A204.1 (cell line): ENCODE measurements around the gene EMCN.
"Not testable (repeated sequence)": the region's sequence is repeated elsewhere in the genome, so short reads cannot be mapped to it uniquely, and the experiment has no call there.

Experiments used
- FAIRE-seq: peaks from 2 replicates; lab custom pipeline; 2012; peaks lifted over from hg19 to GRCh38; lab: Jason Lieb, UNC

Gene EMCN

DNA sequence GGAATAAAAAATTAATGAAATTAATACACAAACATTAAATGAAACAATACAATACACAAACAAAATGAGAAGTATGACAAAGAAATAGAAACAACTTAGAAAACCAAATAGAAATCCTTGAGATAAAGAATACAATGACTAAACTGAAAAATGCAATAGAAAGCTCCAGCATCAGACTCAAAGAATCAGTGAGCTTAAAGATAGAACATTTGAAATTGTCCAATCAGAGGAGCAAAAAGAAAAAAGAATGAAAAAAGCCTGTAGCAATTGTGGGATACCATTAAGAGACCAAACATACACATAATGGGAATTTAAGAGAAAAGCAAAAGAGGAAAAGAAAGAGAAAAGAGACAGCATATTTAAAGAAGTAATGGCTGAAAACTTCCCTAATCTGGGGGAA, 25.7 kb downstream of the EMCN start:
- FAIRE-seq: no peak

DNA sequence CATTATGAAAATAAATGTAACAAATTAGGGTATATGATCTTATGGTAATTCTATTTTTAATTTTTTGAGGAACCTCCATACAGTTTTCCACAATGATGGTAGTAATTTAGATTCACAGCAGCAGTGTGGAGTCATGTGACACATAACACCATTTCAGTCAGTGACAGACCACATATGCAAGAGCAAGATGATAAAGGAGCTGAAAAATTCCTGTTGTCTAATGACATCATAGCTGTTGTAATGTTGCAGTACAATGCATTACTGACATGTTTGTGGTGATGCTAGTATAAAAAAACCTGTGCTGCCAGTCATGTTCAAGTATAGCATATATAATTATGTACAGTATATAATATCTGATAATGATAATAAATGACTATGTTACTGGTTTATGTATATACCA, 28.5 kb downstream of the EMCN start:
- no peak for FAIRE-seq

DNA sequence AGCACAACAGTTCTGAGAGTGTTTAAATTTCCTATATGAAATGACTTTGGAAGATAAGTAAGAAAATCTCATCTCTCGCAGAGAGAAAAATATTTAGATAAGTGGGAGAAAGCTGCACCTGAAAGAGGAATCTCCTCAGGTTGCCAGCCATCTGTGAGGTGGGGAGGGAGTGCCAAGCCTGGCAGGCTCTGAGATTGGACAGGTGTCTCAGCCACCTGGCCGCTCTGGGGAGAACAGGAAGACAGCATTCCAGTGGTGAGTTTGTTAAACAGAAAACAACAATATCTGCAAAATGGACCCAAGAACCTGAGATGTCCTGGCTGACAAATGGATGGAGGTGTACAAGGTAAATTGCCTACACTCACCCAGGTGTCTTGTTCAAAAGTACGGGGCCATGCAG, 31.3 kb downstream of the EMCN start:
- FAIRE-seq: no peak

DNA sequence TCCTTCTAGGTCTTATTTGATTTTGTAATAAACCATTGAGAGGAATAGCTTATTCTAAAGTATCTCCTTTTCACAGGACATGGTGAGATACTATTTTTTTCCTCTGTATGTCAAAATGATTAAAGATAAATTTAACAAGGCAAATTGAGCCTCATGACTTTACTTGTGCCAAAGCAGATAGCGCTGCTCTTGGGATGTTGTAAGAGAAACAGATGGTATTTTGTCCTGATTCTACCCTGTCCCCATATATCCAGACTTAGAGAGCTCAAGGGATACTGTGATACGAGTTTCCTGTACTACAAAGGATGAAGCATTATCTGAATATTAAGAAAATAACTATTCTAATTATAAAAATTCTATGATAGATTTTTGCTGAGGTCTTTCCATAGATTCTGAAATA, 34.0 kb downstream of the EMCN start:
- FAIRE-seq: no peak

DNA sequence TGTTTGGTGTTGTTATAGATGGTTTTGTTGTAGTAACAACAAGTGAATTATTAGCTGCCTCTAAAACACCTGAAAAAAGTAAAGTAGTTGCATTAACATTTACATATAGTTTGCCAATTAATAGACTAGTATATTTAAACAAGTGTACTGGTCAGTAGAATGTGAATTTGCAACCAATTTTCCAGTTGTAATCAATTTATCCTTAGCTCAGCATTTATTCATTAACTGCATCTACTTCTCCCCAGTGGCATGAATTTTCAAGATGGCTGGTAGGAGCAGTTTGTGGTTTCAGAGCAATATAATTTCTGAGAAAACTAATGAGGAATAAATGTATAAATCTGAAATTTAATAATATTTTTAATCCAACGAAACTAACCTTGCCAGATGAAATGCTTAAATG, 37.9 kb downstream of the EMCN start:
- no peak for FAIRE-seq

DNA sequence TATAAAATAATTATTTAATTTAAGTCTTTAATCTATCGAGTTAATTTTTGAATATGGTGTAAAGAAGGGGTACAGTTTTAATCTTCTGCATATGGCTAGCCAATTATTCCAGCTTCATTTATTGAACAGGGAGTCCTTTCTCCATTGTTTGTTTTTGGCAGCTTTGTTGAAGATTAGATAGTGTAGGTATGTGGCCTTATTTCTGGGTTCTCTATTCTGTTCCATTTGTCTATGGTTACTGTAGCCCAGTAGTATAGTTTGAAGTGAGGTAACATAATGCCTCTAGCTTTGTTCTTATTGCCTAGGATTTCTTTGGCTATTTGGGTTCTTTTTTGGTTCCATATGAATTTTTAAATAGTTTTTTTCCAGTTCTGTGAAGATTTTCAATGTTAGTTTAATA, 48.3 kb downstream of the EMCN start:
- FAIRE-seq: no peak

DNA sequence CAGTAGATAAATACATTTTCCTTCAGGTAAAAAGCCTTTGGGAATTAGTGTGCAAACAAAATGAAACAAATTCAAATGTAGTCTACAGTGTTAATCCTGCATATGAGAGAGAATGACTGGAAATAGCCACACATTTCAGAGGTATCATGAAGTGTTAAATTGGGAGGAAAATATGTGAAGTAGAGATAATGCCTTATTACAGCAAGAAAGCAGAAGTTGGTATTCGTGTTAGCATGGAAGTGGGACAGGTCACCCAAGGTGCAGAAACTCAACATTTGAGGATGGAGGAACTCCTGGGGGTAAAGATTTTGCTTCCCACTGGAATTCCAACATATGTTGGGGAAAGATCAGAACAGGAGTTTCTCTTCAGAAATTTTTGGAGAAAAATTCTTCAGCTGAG, 51.3 kb downstream of the EMCN start:
- FAIRE-seq: no peak

DNA sequence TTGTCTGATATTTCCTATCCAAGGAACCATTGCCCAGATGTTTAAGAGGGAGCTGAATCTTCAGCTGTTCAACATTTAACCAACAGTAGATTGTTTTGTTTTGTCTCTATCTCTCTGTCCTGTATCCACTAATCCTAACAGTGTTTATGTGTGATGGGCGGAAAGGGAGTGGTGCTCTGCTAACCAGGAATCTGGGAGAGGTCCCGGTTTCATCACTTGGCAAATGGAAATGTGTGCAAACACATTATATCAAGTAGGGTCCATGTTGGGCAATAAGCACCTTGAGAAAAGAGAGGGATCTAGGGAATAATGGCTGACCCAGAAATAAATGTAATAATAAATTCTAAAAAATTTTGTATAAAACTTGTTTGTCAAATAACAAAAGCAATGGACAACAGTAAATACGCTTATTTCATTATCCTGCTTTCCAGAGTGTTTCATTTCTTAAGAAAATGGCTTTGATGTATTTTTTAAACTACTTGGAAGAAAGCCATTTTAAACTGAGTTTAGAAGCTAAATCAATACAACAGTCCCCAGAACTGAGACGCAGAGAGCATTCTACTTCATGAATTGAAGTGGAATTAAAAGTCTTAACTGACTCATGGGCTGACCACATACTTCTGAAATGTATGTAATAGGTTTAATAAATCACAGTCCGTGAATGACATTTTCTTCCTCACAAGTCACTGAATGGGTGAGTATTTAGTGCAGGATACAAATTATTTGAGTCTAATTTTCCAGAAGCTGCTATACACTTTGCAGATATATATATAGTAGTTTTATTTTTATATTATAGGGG, 55.8 kb downstream of the EMCN start:
- FAIRE-seq: no peak

DNA sequence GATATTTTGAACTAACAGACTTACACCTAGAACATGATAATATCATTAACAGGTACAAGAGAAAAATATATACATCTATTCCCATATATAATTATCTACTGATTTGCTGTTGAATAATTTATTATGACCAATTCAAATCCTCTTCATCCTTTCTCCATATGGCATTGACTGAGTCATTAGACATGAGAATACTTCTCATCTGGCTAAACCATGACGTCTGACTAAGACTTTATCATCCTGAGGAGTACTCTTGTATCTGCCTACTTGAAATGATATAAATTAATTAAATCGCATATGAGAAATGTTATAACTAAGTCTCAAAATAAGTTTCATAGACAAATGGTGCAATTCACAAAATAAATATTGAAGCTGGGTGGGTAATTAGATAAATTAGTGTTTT, 67.4 kb downstream of the EMCN start:
- FAIRE-seq: no peak

DNA sequence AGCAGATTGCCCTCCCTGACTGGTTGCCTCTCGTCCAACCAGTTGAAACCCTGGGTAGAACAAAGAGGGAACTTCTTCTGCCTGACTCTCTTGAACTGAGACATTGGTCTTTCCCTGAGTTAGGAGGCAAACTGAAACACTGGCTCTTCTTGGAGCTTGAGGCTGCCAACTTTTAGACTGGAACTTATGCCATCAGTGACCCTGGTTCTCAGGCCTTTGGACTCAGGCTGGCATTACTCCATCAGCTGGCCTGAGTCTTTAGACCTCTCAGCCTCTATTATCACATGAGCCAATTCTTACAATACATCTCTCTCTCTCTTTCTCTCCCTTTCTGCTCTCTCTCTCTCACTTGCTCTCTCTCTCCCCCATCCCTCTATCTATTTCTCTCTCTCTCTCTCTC, 86.4 kb downstream of the EMCN start:
- no peak for FAIRE-seq

DNA sequence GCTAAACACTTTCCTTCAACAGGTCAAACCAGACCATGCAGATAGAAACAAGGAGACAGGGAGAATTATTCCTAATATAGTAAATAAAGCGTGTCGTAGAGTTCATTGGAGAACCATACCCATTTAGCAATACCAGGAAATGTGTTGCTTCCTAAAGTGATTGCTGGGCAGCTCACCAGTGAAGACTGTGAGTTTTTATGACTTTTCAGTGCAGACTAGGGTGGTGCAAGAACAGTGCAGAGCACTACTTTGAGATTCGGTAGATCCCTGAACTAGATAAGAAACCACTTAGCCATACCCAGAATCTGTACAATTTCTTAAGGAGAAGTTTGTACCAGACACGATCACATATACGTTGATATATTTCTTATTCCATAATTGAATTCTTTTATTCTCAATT, 87.4 kb downstream of the EMCN start:
- FAIRE-seq: no peak

DNA sequence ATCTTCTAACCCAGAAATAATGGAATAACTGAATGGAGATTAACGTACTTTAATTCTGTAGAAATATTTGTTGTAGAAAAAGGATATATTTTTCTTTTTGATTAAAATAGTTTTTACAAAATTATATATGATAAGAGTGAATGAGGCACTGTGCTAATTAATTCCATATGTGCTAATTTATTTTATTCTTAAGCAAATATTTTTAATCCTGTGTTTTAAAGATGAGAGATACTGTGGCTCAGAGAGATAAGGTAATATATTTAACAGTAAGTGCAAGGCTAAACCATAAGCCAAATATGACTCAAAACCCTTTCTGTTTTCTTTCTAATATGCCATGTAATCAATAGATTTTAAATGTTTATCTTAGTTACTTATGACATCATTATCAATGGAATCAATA, 88.2 kb downstream of the EMCN start:
- FAIRE-seq: no peak

DNA sequence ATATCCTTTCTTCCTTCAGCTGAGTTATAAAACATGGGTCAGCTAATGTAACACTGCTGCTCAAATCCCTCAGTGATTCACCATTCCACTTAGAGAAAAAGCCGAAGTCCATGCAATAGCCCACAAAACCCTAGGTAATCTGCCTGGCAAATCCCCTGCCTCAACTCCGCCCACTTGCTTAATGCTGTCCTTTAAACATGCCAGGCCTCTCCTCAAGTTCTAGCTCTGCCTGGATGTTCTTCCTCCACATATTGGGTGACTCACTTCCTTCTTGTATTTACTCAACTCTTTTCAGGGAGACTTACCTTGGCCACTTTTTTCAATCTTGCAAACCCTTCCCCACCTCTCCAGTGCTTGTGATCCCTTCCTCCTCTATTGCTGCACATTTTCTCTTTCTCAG, 89.8 kb downstream of the EMCN start:
- no peak for FAIRE-seq

DNA sequence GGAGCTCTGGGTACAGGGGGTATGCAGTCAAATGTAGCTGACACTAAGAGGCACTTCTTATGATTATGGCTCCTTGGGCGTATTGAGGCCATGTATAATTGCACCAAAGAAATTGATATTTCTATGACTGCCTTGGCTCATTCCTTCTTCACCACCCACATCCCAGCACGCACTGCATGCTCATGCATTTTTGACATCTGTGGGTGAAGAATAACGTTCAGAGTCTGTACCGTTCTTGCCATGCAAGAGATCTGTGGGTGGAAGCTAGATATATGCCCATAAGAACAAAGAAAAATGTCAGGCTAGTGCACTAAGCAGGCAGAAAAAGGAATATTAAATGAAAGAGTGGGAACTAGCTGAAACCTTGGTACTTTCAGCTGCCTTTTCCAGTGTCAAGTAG, 93.4 kb downstream of the EMCN start:
- no peak for FAIRE-seq

DNA sequence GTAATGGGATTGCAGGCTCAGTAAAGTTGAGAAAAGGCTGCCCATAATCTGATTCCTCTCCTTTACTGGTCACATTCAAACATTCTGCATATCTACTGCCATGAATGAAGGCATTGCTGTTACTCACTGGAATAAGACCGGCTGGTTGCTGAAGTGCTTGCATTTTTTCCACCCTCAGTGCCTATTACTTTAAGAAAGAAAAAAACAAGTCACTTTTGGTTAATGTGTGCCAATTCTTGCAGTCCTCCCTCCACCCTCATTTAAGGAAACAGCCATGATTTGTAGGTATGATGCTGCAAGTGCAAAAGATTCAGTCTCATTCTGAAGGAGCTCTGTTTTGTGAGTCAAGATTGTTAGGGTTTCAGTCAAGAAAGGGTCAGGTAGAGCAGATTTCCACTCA, 94.9 kb downstream of the EMCN start:
- no peak for FAIRE-seq

DNA sequence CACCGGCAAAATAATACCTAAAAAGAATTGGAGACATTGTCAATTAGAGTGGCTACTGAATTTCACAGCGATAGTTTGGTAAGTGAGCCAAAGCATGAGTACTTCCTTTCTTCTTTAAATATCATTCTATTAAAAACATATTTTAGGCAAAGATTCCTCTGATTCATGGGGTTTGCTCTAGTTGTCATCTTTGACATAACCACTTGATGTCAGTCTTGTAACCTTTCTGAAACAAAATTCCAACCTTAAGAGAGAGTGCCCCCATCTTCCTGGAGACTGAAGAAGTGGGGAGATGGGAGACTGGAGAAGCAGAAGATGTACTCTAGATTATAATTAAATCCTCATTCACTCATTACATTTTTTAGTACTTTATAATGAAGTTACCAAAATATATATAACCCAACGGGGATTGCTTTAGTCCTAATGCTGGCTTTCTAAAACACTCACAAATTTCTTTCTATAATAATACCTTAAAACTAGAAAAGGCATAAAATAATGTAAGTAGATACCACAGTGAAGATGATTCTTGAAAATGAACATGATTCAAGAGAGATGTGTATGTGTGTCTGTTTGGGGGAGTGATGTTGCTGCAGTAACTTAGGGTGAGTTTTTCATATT, 96.4 kb downstream of the EMCN start:
- peak; percentile 39 for FAIRE-seq

DNA sequence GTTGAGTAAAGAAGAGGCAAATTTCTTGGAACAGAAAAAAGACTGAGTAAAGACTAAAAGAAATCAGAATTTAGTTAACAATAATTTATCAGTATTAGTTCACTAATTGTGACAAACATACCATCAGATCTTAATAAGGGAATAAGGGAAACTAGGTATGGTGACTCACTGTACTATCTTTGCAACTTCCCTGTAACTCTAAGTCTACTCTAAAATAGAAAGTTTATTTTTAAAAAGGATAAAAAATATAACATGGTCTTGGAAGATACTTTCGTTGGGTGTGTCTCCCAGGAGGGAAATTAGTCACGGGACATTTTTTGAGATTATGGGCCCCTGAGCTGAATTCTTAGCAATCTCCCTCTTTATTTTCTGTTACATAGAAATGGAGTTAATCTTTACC, 97.3 kb downstream of the EMCN start:
- no peak for FAIRE-seq

DNA sequence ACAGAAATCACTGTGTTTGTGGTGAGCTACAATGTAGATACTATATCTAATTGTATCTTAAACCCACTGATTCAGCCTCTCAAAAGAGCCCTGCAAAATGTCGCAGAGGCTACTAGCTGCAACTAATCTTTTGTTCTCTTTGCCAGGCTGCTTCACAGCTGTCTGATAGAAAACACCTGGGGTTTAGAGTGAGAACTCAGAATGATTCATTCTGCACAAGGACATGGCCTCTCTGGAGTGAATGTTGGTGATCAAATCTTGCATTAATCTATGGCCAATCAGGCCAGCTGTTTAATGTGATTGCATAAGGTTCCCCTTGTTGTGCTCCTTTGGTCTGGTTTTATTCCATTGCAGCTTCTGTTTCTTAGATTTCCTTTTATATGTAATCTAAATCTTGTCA, 100.3 kb downstream of the EMCN start:
- FAIRE-seq: no peak

DNA sequence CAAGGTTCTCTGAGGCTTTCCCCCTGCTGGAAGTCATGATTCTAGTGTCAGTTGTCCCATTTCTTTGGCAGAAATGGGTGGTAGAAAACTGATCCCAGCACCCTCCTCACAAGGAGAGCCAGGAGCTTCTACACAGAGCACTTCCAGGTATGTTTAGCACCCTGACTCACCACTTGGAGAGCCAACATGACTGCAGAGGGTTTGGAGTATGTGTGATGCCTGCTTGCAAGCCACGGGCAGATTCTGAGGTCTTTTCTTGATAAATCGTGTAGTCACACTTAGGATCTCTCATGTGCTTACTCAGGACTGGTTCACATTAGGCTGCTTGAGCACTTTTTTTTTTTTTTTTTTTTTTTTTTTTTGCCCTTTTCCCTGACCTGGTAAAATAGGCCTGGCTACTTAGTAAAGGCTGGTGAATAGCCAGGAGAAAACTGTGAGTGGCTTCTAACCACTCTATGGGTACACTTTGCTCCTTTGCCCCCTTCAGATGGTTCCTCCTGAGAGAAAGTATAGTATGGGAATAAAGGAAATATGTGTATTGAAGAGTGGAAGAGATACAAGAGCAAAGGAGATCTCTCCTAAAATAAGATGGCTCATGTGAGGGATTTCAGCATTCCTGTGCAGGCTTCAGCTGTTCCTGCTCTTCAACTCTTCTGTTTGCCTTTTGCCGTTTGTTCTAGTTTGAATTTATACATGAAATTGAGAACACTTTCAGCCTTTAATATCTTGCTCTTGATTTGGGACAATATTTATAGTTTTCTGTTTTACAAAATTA, 103.6 kb downstream of the EMCN start:
- FAIRE-seq: no peak

DNA sequence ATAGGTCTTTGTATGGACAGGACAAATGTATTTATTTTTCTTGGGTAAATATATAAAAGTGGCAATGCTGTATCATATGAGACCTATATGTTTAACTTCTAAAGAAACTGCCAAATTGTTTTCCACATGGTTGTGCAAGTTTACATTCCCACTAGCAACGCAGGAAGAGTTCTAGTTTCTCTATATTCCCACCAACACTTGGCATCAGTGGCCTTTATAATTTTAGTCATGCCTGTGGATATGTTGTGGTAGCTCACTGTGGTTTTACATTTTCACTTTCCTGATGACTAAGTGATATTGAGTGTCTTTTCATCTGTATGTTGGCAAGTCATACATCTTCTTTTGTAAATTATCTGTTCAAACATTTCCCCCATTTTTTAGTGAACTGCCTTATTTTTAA, 126.0 kb downstream of the EMCN start:
- no peak for FAIRE-seq

DNA sequence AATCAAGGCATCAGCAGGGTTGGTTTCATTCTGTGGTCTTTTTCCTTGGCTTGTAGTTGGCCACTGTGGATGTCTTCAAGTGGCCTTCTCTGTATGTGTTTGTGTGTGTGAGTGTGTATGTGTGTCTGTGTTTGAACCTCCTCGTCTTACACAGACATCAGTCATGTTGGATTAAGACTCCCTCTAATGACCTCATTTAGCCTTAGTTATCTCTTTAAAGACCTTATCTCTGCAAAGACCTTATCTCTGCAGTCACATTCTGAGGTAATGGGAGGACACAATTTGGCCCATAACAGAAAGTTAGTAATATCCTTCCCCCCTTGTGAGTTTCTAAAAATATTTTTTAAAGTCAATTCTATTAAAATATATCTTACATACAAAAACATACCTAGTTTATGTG, 126.7 kb downstream of the EMCN start:
- no peak for FAIRE-seq

DNA sequence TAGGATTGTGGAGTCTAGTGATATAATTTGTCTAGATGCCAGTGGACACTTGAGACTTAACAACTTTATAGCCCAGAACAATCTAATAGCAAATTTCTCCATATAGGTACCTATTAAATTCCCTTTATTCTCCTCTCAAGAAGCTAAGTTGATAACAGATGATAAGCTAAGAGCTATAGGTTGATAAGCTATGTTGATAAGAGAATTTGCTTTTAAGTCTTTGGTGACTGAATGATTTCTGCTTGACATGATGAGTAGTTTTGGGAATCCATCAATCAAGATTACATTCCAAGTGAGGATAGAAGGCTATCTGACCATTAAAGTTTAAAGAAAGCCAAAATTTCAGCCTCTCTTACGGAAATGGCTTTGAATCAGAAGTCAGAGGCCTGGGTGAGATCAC, 131.6 kb downstream of the EMCN start:
- FAIRE-seq: no peak

DNA sequence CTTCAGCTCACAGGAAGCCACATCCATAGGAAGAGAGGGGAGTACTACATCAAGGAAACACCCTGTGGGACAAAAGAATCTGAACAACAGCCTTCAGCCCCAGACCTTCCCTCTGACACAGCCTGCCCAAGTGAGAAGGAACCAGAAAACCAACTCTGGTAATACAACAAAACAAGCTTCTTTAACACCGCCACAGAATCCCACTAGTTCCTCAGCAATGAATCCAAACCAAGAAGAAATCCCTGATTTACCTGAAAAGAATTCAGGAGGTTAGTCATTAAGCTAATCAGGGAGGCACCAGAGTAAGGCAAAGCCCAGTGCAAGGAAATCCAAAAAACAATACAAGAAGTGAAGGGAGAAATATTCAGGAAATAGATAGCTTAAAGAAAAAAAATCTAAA, 137.4 kb downstream of the EMCN start:
- FAIRE-seq: not testable (repeated sequence)
